K562 (cell line): ENCODE results near the gene GLYATL3. TPM values are rescaled to one million over a fixed set of nuclear protein-coding genes. Genes with fewer than 3 reads are reported as not detected.

Experiments
- ATAC-seq: fragments of 200-7000 bp; cut with Tn5 transposase; 3 replicates; pipeline ENCODE4 v1.9.1; 2020; ENCODE audit warnings: moderate library complexity
- BruUV-seq: library from RNA; stranded (reverse); fragments of 400-500 nt; replicated peaks from 2 replicates; lab custom pipeline; 2021; lab: Mats Ljungman, UMichigan
- CTCF ChIA-PET: fragments of 300-600 bp; formaldehyde crosslinking; extraction: SDS; loops from one replicate; lab custom pipeline; 2021; ENCODE audit warnings: low intra/inter-chr PET ratio; lab: Yijun Ruan, JAX
- POLR2A ChIA-PET: fragments of 300-600, 350-650 bp; sonication (Branson Sonifier 250); formaldehyde crosslinking; extraction: SDS; loops from one replicate; lab custom pipeline; 2021; ENCODE audit warnings: antibody characterized with exemption, inconsistent platforms; lab: Yijun Ruan, JAX
- DNase-seq, 4 experiments: peaks; one replicate each; pipeline versions ENCODE4 v3.0.0 to v3.0.0-alpha.2; 2011 to 2018; ENCODE audit warnings: low spot score in 3 of 4, mixed read lengths in 3 of 4; ENCODE audit errors: extremely low read depth in 1 of 4
- FAIRE-seq: peaks from 2 replicates; lab custom pipeline; 2011; peaks lifted over from hg19 to GRCh38; lab: Jason Lieb, UNC
- H2AFZ ChIP-seq: 2 replicates; pipeline ENCODE4 v1.6.0; 2011; ENCODE audit warnings: low read depth, low read length, control low read depth, inconsistent platforms
- H3K27ac ChIP-seq: fragments of 200-600 bp; 3 replicates; pipeline ENCODE4 v1.8.0; 2011; ENCODE audit warnings: low read depth, mild to moderate bottlenecking, control low read depth, inconsistent platforms, low read length, moderate library complexity, mixed read lengths; ENCODE audit errors: extremely low read depth
- H3K27me3 ChIP-seq, 2 experiments: fragments of 300-600 bp in 1 of 2; 2 replicates in 1 of 2; 3 replicates in 1 of 2; pipeline versions ENCODE4 v1.6.0 to v1.8.0; 2011; ENCODE audit warnings: inconsistent platforms in 2 of 2, low read length in 2 of 2, mild to moderate bottlenecking in 1 of 2, mixed read lengths in 1 of 2, moderate library complexity in 1 of 2; ENCODE audit not compliant: control insufficient read depth in 2 of 2, insufficient read depth in 2 of 2
- H3K36me3 ChIP-seq: fragments of 300-600 bp; 3 replicates; pipeline ENCODE4 v1.8.0; 2011; ENCODE audit warnings: mild to moderate bottlenecking, low read length, inconsistent platforms; ENCODE audit not compliant: control insufficient read depth, insufficient read depth
- H3K4me1 ChIP-seq, 2 experiments: fragments of 200-600 bp in 1 of 2; replicated peaks in 1 of 2; 2 replicates in 1 of 2; 3 replicates in 1 of 2; pipeline versions ENCODE4 v1.5.1 to v1.8.0; 2011; ENCODE audit warnings: inconsistent platforms in 2 of 2, low read length in 2 of 2, mild to moderate bottlenecking in 1 of 2, mixed read lengths in 1 of 2, moderate library complexity in 1 of 2; ENCODE audit not compliant: control insufficient read depth in 2 of 2, insufficient read depth in 2 of 2
- H3K4me2 ChIP-seq: 2 replicates; pipeline ENCODE4 v1.6.1; 2011; ENCODE audit warnings: low read length, control low read depth, inconsistent platforms, mixed read lengths; ENCODE audit not compliant: insufficient read depth
- H3K4me3 ChIP-seq: fragments of 200-600 bp; sonication (generic), shearing (Covaris generic); 2 replicates; pipeline ENCODE4 v1.5.1; 2016; ENCODE audit warnings: control low read depth, inconsistent platforms
- H3K79me2 ChIP-seq: fragments of 200-600 bp; 3 replicates; pipeline ENCODE4 v1.8.0; 2011; ENCODE audit warnings: low read length, inconsistent platforms; ENCODE audit not compliant: control insufficient read depth, insufficient read depth
- H3K9ac ChIP-seq, 2 experiments: 2 replicates each; pipeline versions ENCODE4 v1.6.0 to v1.6.1; 2011; ENCODE audit warnings: low read depth in 2 of 2, low read length in 2 of 2, control low read depth in 1 of 2, inconsistent platforms in 1 of 2, mild to moderate bottlenecking in 1 of 2, mixed read lengths in 1 of 2; ENCODE audit not compliant: insufficient read depth in 1 of 2
- H3K9me1 ChIP-seq: one replicate; pipeline ENCODE4 v1.6.0; 2011; ENCODE audit warnings: inconsistent platforms, mild to moderate bottlenecking, low read length, moderate library complexity; ENCODE audit not compliant: control insufficient read depth, insufficient read depth
- H3K9me3 ChIP-seq: replicated peaks from 2 replicates; pipeline ENCODE4 v1.5.1; 2011; ENCODE audit warnings: low read depth, low read length, inconsistent platforms; ENCODE audit not compliant: control insufficient read depth, insufficient read depth
- H4K20me1 ChIP-seq: replicated peaks from 2 replicates; pipeline ENCODE4 v1.6.1; 2011; ENCODE audit warnings: low read length, inconsistent platforms, mixed read lengths; ENCODE audit not compliant: control insufficient read depth, insufficient read depth
- CTCF ChIP-seq, 3 experiments: IDR thresholded peaks in 2 of 3; conservative IDR thresholded peaks in 1 of 3; 2 replicates each; pipeline ENCODE4 v1.5.1; 2011 to 2012; ENCODE audit warnings: low read length in 3 of 3, mild to moderate bottlenecking in 3 of 3, control low read depth in 2 of 3, improper control_type of control experiment in 1 of 3, inconsistent platforms in 1 of 3, low read depth in 1 of 3, mixed read lengths in 1 of 3, moderate library complexity in 1 of 3; ENCODE audit not compliant: insufficient read depth in 2 of 3
- EP400 ChIP-seq: fragments of 450-650 bp; IDR thresholded peaks from 2 replicates; pipeline ENCODE4 v1.6.1; 2017; ENCODE audit warnings: antibody characterized with exemption, mild to moderate bottlenecking, moderate library complexity
- KHSRP ChIP-seq: fragments of 450-650 bp; IDR thresholded peaks from 2 replicates; pipeline ENCODE4 v1.6.1; 2017
- L3MBTL2 ChIP-seq: fragments of 450-650 bp; IDR thresholded peaks from 2 replicates; pipeline ENCODE4 v1.6.1; 2016; ENCODE audit warnings: mild to moderate bottlenecking, moderate library complexity
- MNT ChIP-seq, 2 experiments: fragments of 450-650 bp; conservative IDR thresholded peaks; 2 replicates each; pipeline ENCODE4 v1.6.1; 2017; ENCODE audit warnings: mild to moderate bottlenecking in 2 of 2, moderate library complexity in 2 of 2
- RAD21 ChIP-seq, 2 experiments: fragments of 250-450 bp in 1 of 2; fragments of 450-650 bp in 1 of 2; sonication (Bioruptor Pico) in 1 of 2; formaldehyde crosslinking in 1 of 2; IDR thresholded peaks in 1 of 2; conservative IDR thresholded peaks in 1 of 2; 2 replicates each; pipeline versions ENCODE4 v1.4.0 to v1.8.0; 2020 to 2022; ENCODE audit warnings: mild to moderate bottlenecking in 2 of 2, moderate library complexity in 1 of 2
- TEAD4 ChIP-seq, 2 experiments: sonication (generic) in 1 of 2; formaldehyde crosslinking in 1 of 2; IDR thresholded peaks; 2 replicates each; pipeline versions ENCODE4 v1.6.1 to v1.8.0; 2012 to 2022; ENCODE audit warnings: borderline replicate concordance in 1 of 2, inconsistent platforms in 1 of 2, low read length in 1 of 2, mild to moderate bottlenecking in 1 of 2, missing genetic modification reagents in 1 of 2
- WGBS: fragments of 100-300 bp; shearing (Covaris generic); methylation state at CpG from one replicate; pipeline ENCODE4 v1.1.6; 2016; ENCODE audit warnings: low coverage, mixed read lengths; ENCODE audit not compliant: insufficient coverage; ENCODE audit errors: missing lambda C conversion rate; 5-methylcytosine and 5-hydroxymethylcytosine counted together
- in situ Hi-C: fragments of 300-500 bp; cut with MboI; formaldehyde crosslinking; loops from 4 replicates; pipeline ENCODE4 v1.15.0; 2018; ENCODE audit warnings: inconsistent platforms, mixed read lengths
- intact Hi-C: fragments of 100-400 bp; cut with micrococcal nuclease; formaldehyde crosslinking; loops from 2 replicates; pipeline ENCODE4 v1.14.2; 2022
- polyA plus RNA-seq, 8 experiments: library from polyadenylated mRNA; depleted of rRNA in 4 of 8; stranded (reverse) in 5 of 8; unstranded in 3 of 8; fragments of >200 nt; fragmentation: Nextera tagmentation in 2 of 8; fragmentation: Illumina TruSeq in 1 of 8; extraction: Ambion mirVana in 2 of 8; extraction: Trizol in 1 of 8; gene quantifications; 2 replicates each; pipeline versions ENCODE4 v1.2.1 to v1.2.3, GENCODE V29; 2011 to 2014; ENCODE audit warnings: inconsistent platforms in 1 of 8, missing spikeins in 1 of 8
- total RNA-seq, 7 experiments: library from RNA; depleted of rRNA in 6 of 7; stranded (reverse); fragments of >200 nt in 6 of 7; fragmentation: Illumina TruSeq in 2 of 7; extraction: Trizol in 2 of 7; gene quantifications; 2 replicates each; pipeline versions ENCODE4 v1.2.1 to v1.2.3, GENCODE V29; 2011 to 2021; ENCODE audit warnings: low replicate concordance in 1 of 7

Gene GLYATL3
- total and polyA plus RNA-seq, 9 of the 15 experiments (the other 6 are each of a cell fraction or from before 2014, with no cell fraction given) = not detected

- no peaks in the 10 kb centered on the region for H3K4me1 ChIP-seq
- no peaks in the 10 kb centered on the region for H3K27me3 ChIP-seq
- intact Hi-C loops (no loop called here), in situ Hi-C loops (no loop called here)
- ATAC-seq (peak; percentile 61), FAIRE-seq (peak; percentile 60), DNase-seq (peak in 1 of 4 experiments; percentile 29)
- H3K27ac ChIP-seq = no peak overlapping the region
- ChIA-PET CTCF (no interaction called here), POLR2A (no interaction called here)
- no peak overlapping the region for H3K4me3 ChIP-seq
- H3K9ac ChIP-seq = peak overlapping the region in 1 of 2 experiments; percentile 15; a peak in 1 of 4 replicates
- no peaks in the 10 kb centered on the region for H3K79me2 ChIP-seq
- no peaks in the 10 kb centered on the region for H3K9me3 ChIP-seq
- H4K20me1 ChIP-seq = no peaks in the 10 kb centered on the region
- peak overlapping the region; percentile 84 for H2AFZ ChIP-seq
- no TSS peak for BruUV-seq
- WGBS = 34% methylated on average over 6 of the region's 6 CpGs
- no peak overlapping the region; the same call in 1 of the 2 replicates for H3K4me2 ChIP-seq
- H3K36me3 ChIP-seq = no peaks in the 10 kb centered on the region
- peak; percentile 18 to 36 (median 27); a peak in 3 of 6 replicates for TF ChIP-seq CTCF (IDR thresholded peaks at IDR 0.05 in 2 of 3, conservative IDR thresholded peaks at IDR 0.05 in 1 of 3; ENCODE audit: insufficient read depth in 2 of 3, low read depth in 1 of 3, low read length in 3 of 3)
- 0 out of 2 replicates have a peak, but pooled peaks have one; percentile 26 for TF ChIP-seq TEAD4 (IDR thresholded peaks at IDR 0.05; ENCODE audit: low read length)
- no peak for TF ChIP-seq TEAD4 (CRISPR knock-in tag; IDR thresholded peaks at IDR 0.05; ENCODE audit: borderline replicate concordance)
- no peak for TF ChIP-seq EP400
- TF ChIP-seq L3MBTL2 = peak; percentile 34; the same call in 1 of the 2 replicates
- TF ChIP-seq RAD21 (CRISPR knock-in tag; conservative IDR thresholded peaks at IDR 0.05 in 1 of 2, IDR thresholded peaks at IDR 0.05 in 1 of 2) = peak in 1 of 2 experiments; percentile 45; a peak in 2 of 4 replicates
- no peak for TF ChIP-seq KHSRP
- no peak for TF ChIP-seq MNT (conservative IDR thresholded peaks at IDR 0.05)
- TF ChIP-seq, all 486 proteins: peak for 4
- no peaks in the 10 kb centered on the region for H3K9me1 ChIP-seq
These were observed 70.9 kb downstream of the GLYATL3 start for GRCh38 chr6:49570474-49571079.
